Osteoblast (primary cell): ENCODE measurements around the gene MAP1A. TPM values are rescaled to one million over a fixed set of nuclear protein-coding genes. Genes with fewer than 3 reads are reported as not detected.
"Not testable (repeated sequence)": the region's sequence is repeated elsewhere in the genome, so short reads cannot be mapped to it uniquely, and the experiment has no call there.

Experiments used
- DNase-seq: peaks from one replicate; pipeline ENCODE4 v3.0.0; 2011; ENCODE audit warnings: low spot score, mixed read lengths; ENCODE audit not compliant: insufficient read length; ENCODE audit errors: missing footprints
- H2AFZ ChIP-seq: 2 replicates; pipeline ENCODE4 v1.6.0; 2011; ENCODE audit warnings: mild to moderate bottlenecking, low read length
- H3K27ac ChIP-seq: 2 replicates; pipeline ENCODE4 v1.5.1; 2011; ENCODE audit warnings: mild to moderate bottlenecking, low read depth, low read length, moderate library complexity
- H3K27me3 ChIP-seq: 2 replicates; pipeline ENCODE4 v1.6.0; 2012; ENCODE audit warnings: mild to moderate bottlenecking, control low read depth, inconsistent platforms, low read length, moderate library complexity; ENCODE audit not compliant: insufficient read depth
- H3K36me3 ChIP-seq: 2 replicates; pipeline ENCODE4 v1.5.1; 2011; ENCODE audit warnings: mild to moderate bottlenecking, low read length, control low read depth, moderate library complexity; ENCODE audit not compliant: insufficient read depth
- H3K4me1 ChIP-seq: 2 replicates; pipeline ENCODE4 v1.5.1; 2011; ENCODE audit warnings: mild to moderate bottlenecking, low read length, control low read depth, moderate library complexity; ENCODE audit not compliant: insufficient read depth
- H3K4me2 ChIP-seq: 2 replicates; pipeline ENCODE4 v1.6.0; 2011; ENCODE audit warnings: mild to moderate bottlenecking, low read length; ENCODE audit not compliant: insufficient read depth
- H3K4me3 ChIP-seq: fragments of 200-600 bp; sonication (generic); 3 replicates; pipeline ENCODE4 v1.5.1; 2012; ENCODE audit warnings: mild to moderate bottlenecking, low read length, inconsistent platforms; ENCODE audit not compliant: insufficient read depth
- H3K79me2 ChIP-seq: 2 replicates; pipeline ENCODE4 v1.6.0; 2012; ENCODE audit warnings: mild to moderate bottlenecking, low read length, control low read depth, inconsistent platforms; ENCODE audit not compliant: insufficient read depth
- H3K9me3 ChIP-seq: 2 replicates; pipeline ENCODE4 v1.5.1; 2011; ENCODE audit warnings: low read depth, low read length, control low read depth
- H4K20me1 ChIP-seq: 2 replicates; pipeline ENCODE4 v1.6.0; 2012; ENCODE audit warnings: mild to moderate bottlenecking, low read length, control low read depth; ENCODE audit not compliant: insufficient read depth
- CTCF ChIP-seq: IDR thresholded peaks from 2 replicates; pipeline ENCODE4 v1.5.1; 2011; ENCODE audit warnings: mild to moderate bottlenecking, low read depth, low read length, moderate library complexity; ENCODE audit errors: extremely low read depth
- total RNA-seq: library from RNA; depleted of rRNA; stranded (reverse); fragments of >200 nt; gene quantifications from 2 replicates; pipeline ENCODE4 v1.2.3, GENCODE V29; 2012

Gene MAP1A
- total RNA-seq, 1 donor, result 117 TPM

GRCh38 chr15:43550527-43551363, 33.3 kb downstream of the MAP1A start:
- peak; percentile 80 for DNase-seq
- Histone ChIP-seq H3K4me3 (peak overlapping the region; percentile 30), H3K4me2 (peak overlapping the region; percentile 67), H3K36me3 (peaks cover 4% of the 10 kb centered on the region), H3K27ac (peak overlapping the region; percentile 80), H3K79me2 (no peaks in the 10 kb centered on the region), H3K4me1 (peaks cover 13% of the 10 kb centered on the region), H3K27me3 (no peaks in the 10 kb centered on the region), H4K20me1 (no peaks in the 10 kb centered on the region), H3K9me3 (no peaks in the 10 kb centered on the region), H2AFZ (peak overlapping the region; percentile 32)
- no peak for TF ChIP-seq CTCF

GRCh38 chr15:43552256-43552655, 34.8 kb downstream of the MAP1A start:
- DNase-seq, result no peak
- Histone ChIP-seq H3K27me3 (no peaks in the 10 kb centered on the region), H4K20me1 (no peaks in the 10 kb centered on the region), H3K4me1 (peaks cover 13% of the 10 kb centered on the region), H3K27ac (no peak overlapping the region), H2AFZ (no peak overlapping the region), H3K79me2 (no peaks in the 10 kb centered on the region), H3K36me3 (peaks cover 4% of the 10 kb centered on the region), H3K4me3 (no peak overlapping the region), H3K9me3 (no peaks in the 10 kb centered on the region), H3K4me2 (no peak overlapping the region)
- no peak for TF ChIP-seq CTCF

GRCh38 chr15:43552986-43553385, 35.6 kb downstream of the MAP1A start:
- DNase-seq, result no peak
- no peaks in the 10 kb centered on the region for H3K27me3 ChIP-seq
- no peaks in the 10 kb centered on the region for H3K36me3 ChIP-seq
- no peaks in the 10 kb centered on the region for H4K20me1 ChIP-seq
- no peaks in the 10 kb centered on the region for H3K79me2 ChIP-seq
- TF ChIP-seq CTCF, result no peak
- H3K27ac ChIP-seq, result no peak overlapping the region
- H3K4me3 ChIP-seq, result no peak overlapping the region
- peaks cover 13% of the 10 kb centered on the region for H3K4me1 ChIP-seq
- H2AFZ ChIP-seq, result no peak overlapping the region
- H3K4me2 ChIP-seq, result no peak overlapping the region
- no peaks in the 10 kb centered on the region for H3K9me3 ChIP-seq

- DNase-seq, H3K4me2 ChIP-seq, H3K79me2 ChIP-seq, H3K27me3 ChIP-seq, H3K9me3 ChIP-seq, H4K20me1 ChIP-seq, H3K4me1 ChIP-seq, H2AFZ ChIP-seq, H3K27ac ChIP-seq, H3K36me3 ChIP-seq, H3K4me3 ChIP-seq: not testable (repeated sequence)
These were observed 45.3 kb downstream of the MAP1A start for GRCh38 chr15:43562753-43563152.

- not testable (repeated sequence) for H3K27ac ChIP-seq, DNase-seq, H3K4me1 ChIP-seq, H3K4me2 ChIP-seq, H3K79me2 ChIP-seq, H2AFZ ChIP-seq, H3K36me3 ChIP-seq, H3K9me3 ChIP-seq, H3K4me3 ChIP-seq, H3K27me3 ChIP-seq, H4K20me1 ChIP-seq
These were observed 46.4 kb downstream of the MAP1A start for GRCh38 chr15:43563793-43564192.

- H3K27ac ChIP-seq, H3K36me3 ChIP-seq, H3K4me3 ChIP-seq, H2AFZ ChIP-seq, H3K27me3 ChIP-seq, H3K4me1 ChIP-seq, H3K79me2 ChIP-seq, H4K20me1 ChIP-seq, H3K4me2 ChIP-seq, DNase-seq, H3K9me3 ChIP-seq: not testable (repeated sequence)
These were observed 49.2 kb downstream of the MAP1A start for GRCh38 chr15:43566615-43567014.

- not testable (repeated sequence) for H3K9me3 ChIP-seq
These were observed 57.2 kb downstream of the MAP1A start for GRCh38 chr15:43574607-43575006.

More at GRCh38 chr15:43574607-43575006, 57.2 kb downstream of the MAP1A start:
- not testable (repeated sequence) for DNase-seq, H3K4me1 ChIP-seq, H3K27ac ChIP-seq, H4K20me1 ChIP-seq, H3K4me3 ChIP-seq, H2AFZ ChIP-seq, H3K79me2 ChIP-seq, H3K4me2 ChIP-seq, H3K36me3 ChIP-seq, H3K27me3 ChIP-seq
